ENCODE data around the gene CELF2.

DNA sequence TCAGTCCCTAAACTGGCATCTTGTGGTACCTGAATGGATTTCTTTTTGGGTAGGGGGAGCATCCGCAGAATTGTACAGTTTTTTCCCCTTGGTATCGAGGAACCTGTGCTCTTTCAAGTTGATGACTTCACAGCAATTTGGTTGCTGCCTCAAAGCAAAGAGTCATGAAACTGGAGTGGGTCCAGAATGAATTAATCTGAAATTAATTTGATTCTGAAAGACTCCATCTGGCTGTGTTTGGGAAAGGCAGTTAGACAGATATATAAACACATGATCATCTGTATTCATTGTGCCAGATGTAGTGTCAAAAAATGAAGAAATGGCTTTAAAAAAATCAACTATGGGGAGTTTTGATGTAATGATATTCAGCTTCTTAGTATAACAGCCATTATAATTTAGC is 136.1 kb downstream of the CELF2 start:
- TF ChIP-seq, protein P1, sequence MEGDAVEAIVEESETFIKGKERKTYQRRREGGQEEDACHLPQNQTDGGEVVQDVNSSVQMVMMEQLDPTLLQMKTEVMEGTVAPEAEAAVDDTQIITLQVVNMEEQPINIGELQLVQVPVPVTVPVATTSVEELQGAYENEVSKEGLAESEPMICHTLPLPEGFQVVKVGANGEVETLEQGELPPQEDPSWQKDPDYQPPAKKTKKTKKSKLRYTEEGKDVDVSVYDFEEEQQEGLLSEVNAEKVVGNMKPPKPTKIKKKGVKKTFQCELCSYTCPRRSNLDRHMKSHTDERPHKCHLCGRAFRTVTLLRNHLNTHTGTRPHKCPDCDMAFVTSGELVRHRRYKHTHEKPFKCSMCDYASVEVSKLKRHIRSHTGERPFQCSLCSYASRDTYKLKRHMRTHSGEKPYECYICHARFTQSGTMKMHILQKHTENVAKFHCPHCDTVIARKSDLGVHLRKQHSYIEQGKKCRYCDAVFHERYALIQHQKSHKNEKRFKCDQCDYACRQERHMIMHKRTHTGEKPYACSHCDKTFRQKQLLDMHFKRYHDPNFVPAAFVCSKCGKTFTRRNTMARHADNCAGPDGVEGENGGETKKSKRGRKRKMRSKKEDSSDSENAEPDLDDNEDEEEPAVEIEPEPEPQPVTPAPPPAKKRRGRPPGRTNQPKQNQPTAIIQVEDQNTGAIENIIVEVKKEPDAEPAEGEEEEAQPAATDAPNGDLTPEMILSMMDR (IDR thresholded peaks at IDR 0.05): no peak
- TF ChIP-seq POLR2A (IDR thresholded peaks at IDR 0.05) (no peak), POLR2AphosphoS5 (IDR thresholded peaks at IDR 0.05; ENCODE audit: insufficient read depth in 1 of 2, low read depth in 1 of 2) (no peak)

All from vagina (tissue), 2 donors.